SK-N-MC (cell line): Measurements from ENCODE around the gene CYP51A1.
A peak's percentile ranks its signal among the peaks of the same experiment; 100 is the strongest.

Experiments used
- DNase-seq: peaks from one replicate; pipeline ENCODE4 v3.0.0-alpha.2; 2011; ENCODE audit warnings: low read depth, low spot score
- H3K27ac ChIP-seq: fragments of 200-600 bp; sonication (generic); 2 replicates; pipeline ENCODE4 v1.5.1; 2016; ENCODE audit warnings: mixed run types
- H3K36me3 ChIP-seq: fragments of 200-600 bp; sonication (generic); 2 replicates; pipeline ENCODE4 v1.6.1; 2017; ENCODE audit warnings: antibody characterized with exemption, low read length, mixed read lengths; ENCODE audit not compliant: insufficient read depth
- H3K4me3 ChIP-seq: fragments of 200-600 bp; sonication (generic); 2 replicates; pipeline ENCODE4 v1.5.1; 2016
- H3K9ac ChIP-seq: fragments of 200-600 bp; sonication (generic); 2 replicates; pipeline ENCODE4 v1.8.0; 2017; ENCODE audit warnings: mixed run types, mixed read lengths; ENCODE audit not compliant: insufficient read length
- H3K9me3 ChIP-seq: fragments of 200-600 bp; sonication (generic); 2 replicates; pipeline ENCODE4 v1.6.1; 2017; ENCODE audit warnings: low read depth, mild to moderate bottlenecking, antibody characterized with exemption, low read length, moderate library complexity, mixed read lengths
- EZH2 ChIP-seq: fragments of 200-600 bp; sonication (generic); IDR thresholded peaks from one replicate; pipeline ENCODE4 v1.6.1; 2017; ENCODE audit warnings: antibody characterized with exemption
- FOXP2 ChIP-seq: optimal IDR thresholded peaks from 2 replicates; pipeline ENCODE3; 2011; ENCODE audit warnings: mild to moderate bottlenecking, moderate library complexity; ENCODE audit not compliant: insufficient read depth; ENCODE audit errors: extremely low read length, control extremely low read depth
- POLR2AphosphoS5 ChIP-seq: IDR thresholded peaks from 2 replicates; pipeline ENCODE4 v1.6.1; 2012; ENCODE audit warnings: mild to moderate bottlenecking, low read depth, low read length, borderline replicate concordance

Gene CYP51A1

GRCh38 chr7:92133737-92134270 lies 473 bp downstream of the CYP51A1 start:
- TF ChIP-seq FOXP2: no peak
- no peak for TF ChIP-seq POLR2AphosphoS5
- no peak for TF ChIP-seq EZH2
- Histone ChIP-seq H3K27ac (peak overlapping the region; percentile 94), H3K36me3 (peaks cover 30% of the 10 kb centered on the region), H3K9me3 (no peaks in the 10 kb centered on the region), H3K4me3 (peak overlapping the region; percentile 98), H3K9ac (peak overlapping the region; percentile 95)
- DNase-seq: no peak

- TF ChIP-seq EZH2: no peak
- no peak for TF ChIP-seq FOXP2
- no peak for TF ChIP-seq POLR2AphosphoS5
- peak overlapping the region; percentile 95 for H3K9ac ChIP-seq
- no peaks in the 10 kb centered on the region for H3K9me3 ChIP-seq
- H3K4me3 ChIP-seq: peak overlapping the region; percentile 98
- peaks cover 36% of the 10 kb centered on the region for H3K36me3 ChIP-seq
- no peak for DNase-seq
- H3K27ac ChIP-seq: no peak overlapping the region
Observed at GRCh38 chr7:92133133-92133736, 1.0 kb downstream of the CYP51A1 start.

- H3K27ac ChIP-seq: peak overlapping the region; percentile 11; the same call in 1 of the 2 replicates
Observed at GRCh38 chr7:92131764-92132330, 2.4 kb downstream of the CYP51A1 start.

GRCh38 chr7:92131093-92131492 lies 3.2 kb downstream of the CYP51A1 start:
- H3K36me3 ChIP-seq: peaks cover 57% of the 10 kb centered on the region
- DNase-seq: no peak

More at GRCh38 chr7:92131764-92132330, 2.4 kb downstream of the CYP51A1 start:
- Histone ChIP-seq H3K9me3 (no peaks in the 10 kb centered on the region), H3K36me3 (peaks cover 50% of the 10 kb centered on the region), H3K9ac (no peak overlapping the region), H3K4me3 (peak overlapping the region; percentile 98)
- TF ChIP-seq POLR2AphosphoS5: no peak
- no peak for TF ChIP-seq FOXP2
- no peak for TF ChIP-seq EZH2
- DNase-seq: no peak

GRCh38 chr7:92121681-92122080 lies 12.6 kb downstream of the CYP51A1 start:
- Histone ChIP-seq H3K4me3 (no peak overlapping the region), H3K36me3 (peaks cover 94% of the 10 kb centered on the region)
- no peak for TF ChIP-seq POLR2AphosphoS5
- TF ChIP-seq EZH2: no peak
- TF ChIP-seq FOXP2: no peak

More at GRCh38 chr7:92131093-92131492, 3.2 kb downstream of the CYP51A1 start:
- Histone ChIP-seq H3K9ac (no peak overlapping the region), H3K27ac (peak overlapping the region; percentile 11), H3K9me3 (no peaks in the 10 kb centered on the region), H3K4me3 (no peak overlapping the region)
- TF ChIP-seq EZH2: no peak
- no peak for TF ChIP-seq FOXP2
- no peak for TF ChIP-seq POLR2AphosphoS5

GRCh38 chr7:92119213-92119759 lies 15.0 kb downstream of the CYP51A1 start:
- no peak for DNase-seq
- Histone ChIP-seq H3K36me3 (peaks cover 94% of the 10 kb centered on the region), H3K4me3 (no peak overlapping the region), H3K27ac (no peak overlapping the region), H3K9ac (no peak overlapping the region), H3K9me3 (peaks cover 10% of the 10 kb centered on the region)
- no peak for TF ChIP-seq EZH2
- no peak for TF ChIP-seq POLR2AphosphoS5
- TF ChIP-seq FOXP2: no peak

More at GRCh38 chr7:92121681-92122080, 12.6 kb downstream of the CYP51A1 start:
- Histone ChIP-seq H3K9ac (no peak overlapping the region), H3K9me3 (peaks cover 10% of the 10 kb centered on the region), H3K27ac (no peak overlapping the region)
- no peak for DNase-seq

GRCh38 chr7:92116949-92117348 lies 17.3 kb downstream of the CYP51A1 start:
- Histone ChIP-seq H3K36me3 (peaks cover 83% of the 10 kb centered on the region), H3K9me3 (peaks cover 7% of the 10 kb centered on the region), H3K4me3 (no peak overlapping the region), H3K27ac (no peak overlapping the region), H3K9ac (no peak overlapping the region)
- DNase-seq: no peak
- TF ChIP-seq FOXP2: no peak
- TF ChIP-seq POLR2AphosphoS5: no peak
- TF ChIP-seq EZH2: no peak

- DNase-seq: no peak
- no peaks in the 10 kb centered on the region for H3K9me3 ChIP-seq
- H3K36me3 ChIP-seq: peaks cover 83% of the 10 kb centered on the region
- H3K9ac ChIP-seq: no peak overlapping the region
- TF ChIP-seq EZH2 (no peak), POLR2AphosphoS5 (no peak), FOXP2 (no peak)
- H3K4me3 ChIP-seq: no peak overlapping the region
- H3K27ac ChIP-seq: no peak overlapping the region
Observed at GRCh38 chr7:92115821-92116220, 18.5 kb downstream of the CYP51A1 start.
